Measurements from ENCODE around the gene PMM2. TPM values are rescaled to one million over a fixed set of nuclear protein-coding genes. Genes with fewer than 3 reads are reported as not detected.

PMM2 gene
- total RNA-seq, 2 donors from 2014 or later = 21.3 to 38.3 TPM

GRCh38 chr16:8889893-8890548 is 92.4 kb downstream of the PMM2 start:
- no peak for ATAC-seq
- DNase-seq = no peak
- intact Hi-C loops (cut with DNase I) = loop anchor here in 1 of 2 donors (10.0 kb wide), 1 partner anchor 95 kb away; the partner anchor contains the start of genes PMM2 and TMEM186

GRCh38 chr16:8890549-8890921 is 92.9 kb downstream of the PMM2 start:
- ATAC-seq (no peak), DNase-seq (no peak)
- intact Hi-C loops (cut with DNase I) = no loop called here

GRCh38 chr16:8892101-8892575 is 94.5 kb downstream of the PMM2 start:
- intact Hi-C loops (cut with DNase I) = no loop called here
- DNase-seq (no peak), ATAC-seq (no peak)

GRCh38 chr16:8893426-8893825 is 95.8 kb downstream of the PMM2 start:
- intact Hi-C loops (cut with DNase I) = no loop called here
- DNase-seq (no peak), ATAC-seq (no peak)

- ATAC-seq (no peak), DNase-seq (no peak)
- intact Hi-C loops (cut with DNase I) = no loop called here
Observed at GRCh38 chr16:8893976-8894690, 96.5 kb downstream of the PMM2 start.

GRCh38 chr16:8894736-8895334 is 97.2 kb downstream of the PMM2 start:
- intact Hi-C loops (cut with DNase I) = no loop called here
- DNase-seq (no peak), ATAC-seq (no peak)

- no peak for ATAC-seq
- no peak for DNase-seq
- intact Hi-C loops (cut with DNase I) = no loop called here
Observed at GRCh38 chr16:8898660-8899318, 101.2 kb downstream of the PMM2 start.

Other genes starting within 250 kb of the PMM2 start
- not detected for gene TMEM114, start 207.3 kb upstream of the PMM2 start, total RNA-seq
- 10 to 100 TPM; 24.7 to 31.0 TPM for gene METTL22, start 176.1 kb upstream of the PMM2 start, total RNA-seq
- 1 to 10 TPM; 4.2 to 5.0 TPM for gene ABAT, start 123.2 kb upstream of the PMM2 start, total RNA-seq
- 10 to 100 TPM; 10.3 to 12.1 TPM for gene TMEM186, start 200 bp upstream of the PMM2 start, total RNA-seq
- gene CARHSP1, start 71.2 kb downstream of the PMM2 start, total RNA-seq = 10 to 100 TPM; 35.5 to 37.6 TPM
- not detected for gene LITAFD, start 84.5 kb downstream of the PMM2 start, total RNA-seq
- gene USP7, start 166.1 kb downstream of the PMM2 start, total RNA-seq = 10 to 100 TPM; 56.0 to 69.1 TPM

All from left cardiac atrium (tissue), 4 donors.